HepG2 (cell line): ENCODE data around the gene LCAT. TPM values are rescaled to one million over a fixed set of nuclear protein-coding genes. Genes with fewer than 3 reads are reported as not detected.

Source experiments
- CBX1 ChIP-seq: IDR thresholded peaks from one replicate; pipeline ENCODE4 v1.6.1; 2016; ENCODE audit warnings: antibody characterized with exemption, low read depth
- E2F5 ChIP-seq: sonication (generic); formaldehyde crosslinking; conservative IDR thresholded peaks from 2 replicates; pipeline ENCODE4 v1.4.0; 2020; ENCODE audit warnings: missing genetic modification reagents
- KIAA2018 ChIP-seq: sonication (generic); formaldehyde crosslinking; IDR thresholded peaks from 2 replicates; pipeline ENCODE4 v1.5.0; 2020; ENCODE audit warnings: mild to moderate bottlenecking, missing genetic modification reagents, borderline replicate concordance
- MTF2 ChIP-seq: sonication (generic); formaldehyde crosslinking; IDR thresholded peaks from 2 replicates; pipeline ENCODE4 v1.5.0; 2020; ENCODE audit warnings: missing genetic modification reagents, borderline replicate concordance
- PTBP1 ChIP-seq: fragments of 200-400 bp; formaldehyde crosslinking; IDR thresholded peaks from 2 replicates; pipeline ENCODE4 v1.6.1; 2018; ENCODE audit warnings: low read length, low read depth; ENCODE audit not compliant: poor library complexity, severe bottlenecking
- RBFOX2 ChIP-seq: fragments of 200-400 bp; formaldehyde crosslinking; IDR thresholded peaks from 2 replicates; pipeline ENCODE4 v1.6.1; 2017; ENCODE audit warnings: low read depth, mild to moderate bottlenecking, low read length
- SALL1 ChIP-seq: sonication (generic); formaldehyde crosslinking; IDR thresholded peaks from 2 replicates; pipeline ENCODE4 v1.8.0; 2022; ENCODE audit warnings: mild to moderate bottlenecking, missing genetic modification reagents
- SNAPC5 ChIP-seq: sonication (generic); formaldehyde crosslinking; IDR thresholded peaks from 2 replicates; pipeline ENCODE4 v1.8.1; 2023; ENCODE audit warnings: mild to moderate bottlenecking, missing genetic modification reagents, borderline replicate concordance
- ZBTB1 ChIP-seq: sonication (generic); formaldehyde crosslinking; IDR thresholded peaks from 2 replicates; pipeline ENCODE4 v1.4.0; 2020; ENCODE audit warnings: missing genetic modification reagents, borderline replicate concordance
- ZFP36L1 ChIP-seq: sonication (generic); formaldehyde crosslinking; IDR thresholded peaks from 2 replicates; pipeline ENCODE4 v1.8.0; 2022; ENCODE audit warnings: mild to moderate bottlenecking, missing genetic modification reagents, moderate library complexity
- ZNF414 ChIP-seq: sonication (generic); formaldehyde crosslinking; IDR thresholded peaks from 2 replicates; pipeline ENCODE4 v1.5.0; 2020; ENCODE audit warnings: missing genetic modification reagents
- ZNF556 ChIP-seq: sonication (generic); formaldehyde crosslinking; IDR thresholded peaks from 2 replicates; pipeline ENCODE4 v1.4.0; 2020; ENCODE audit warnings: mild to moderate bottlenecking, missing genetic modification reagents, borderline replicate concordance
- ZNF589 ChIP-seq: sonication (generic); formaldehyde crosslinking; conservative IDR thresholded peaks from 2 replicates; pipeline ENCODE4 v1.8.0; 2022; ENCODE audit warnings: mild to moderate bottlenecking, moderate library complexity, missing genetic modification reagents
- ZNF784 ChIP-seq: sonication (generic); formaldehyde crosslinking; IDR thresholded peaks from 2 replicates; pipeline ENCODE4 v1.5.1; 2020; ENCODE audit warnings: missing genetic modification reagents, mild to moderate bottlenecking, borderline replicate concordance
- ZNF816 ChIP-seq: sonication (generic); formaldehyde crosslinking; IDR thresholded peaks from 2 replicates; pipeline ENCODE4 v1.8.0; 2022; ENCODE audit warnings: missing genetic modification reagents, mild to moderate bottlenecking, borderline replicate concordance
- polyA plus RNA-seq, 8 experiments: library from polyadenylated mRNA; depleted of rRNA in 3 of 8; stranded (reverse) in 7 of 8; unstranded in 1 of 8; fragments of >200 nt; fragmentation: Illumina TruSeq in 4 of 8; extraction: Trizol in 4 of 8; gene quantifications; 2 replicates each; pipeline versions ENCODE4 v1.2.1 to v1.2.3, GENCODE V29; 2011 to 2016; ENCODE audit warnings: low read depth in 4 of 8, missing spikeins in 1 of 8, mixed read lengths in 1 of 8; ENCODE audit not compliant: insufficient read depth in 1 of 8
- total RNA-seq, 5 experiments: library from RNA; depleted of rRNA; stranded (reverse); fragments of >200 nt; fragmentation: Illumina TruSeq; extraction: Trizol; gene quantifications; 2 replicates each; pipeline ENCODE4 v1.2.3, GENCODE V29; 2016; ENCODE audit warnings: low read depth in 1 of 5

Gene LCAT
- total and polyA plus RNA-seq, 2 of the 13 experiments (the other 11 are each of a cell fraction or from before 2014, with no cell fraction given), result 36.1 to 38.9 TPM

- TF ChIP-seq ZFP36L1 (CRISPR knock-in tag), result no peak
- TF ChIP-seq E2F5, result no peak
- TF ChIP-seq MTF2 (CRISPR knock-in tag), result no peak
- TF ChIP-seq SNAPC5, result no peak
- TF ChIP-seq ZNF816 (CRISPR knock-in tag), result no peak
- TF ChIP-seq ZBTB1 (CRISPR knock-in tag), result no peak
- peak; percentile 79; the same call in 1 of the 2 replicates for TF ChIP-seq ZNF414
- peak; percentile 61; the same call in 1 of the 2 replicates for TF ChIP-seq KIAA2018
- no peak for TF ChIP-seq CBX1
- peak; percentile 59; the same call in 1 of the 2 replicates for TF ChIP-seq ZNF556 (CRISPR knock-in tag)
- peak; percentile 82 for TF ChIP-seq ZNF784 (CRISPR knock-in tag)
- TF ChIP-seq RBFOX2, result peak; percentile 74
- TF ChIP-seq PTBP1, result no peak
- 0 out of 2 replicates have a peak, but pooled peaks have one; percentile 17 for TF ChIP-seq SALL1 (CRISPR knock-in tag)
- TF ChIP-seq ZNF589 (CRISPR knock-in tag), result no peak
Measured at GRCh38 chr16:67942510-67943255, 1.2 kb downstream of the LCAT start (continued).
